Activated CD8-positive, alpha-beta memory T cell treated with anti-CD3 and anti-CD28 coated beads for 4 hours (primary cell): ENCODE data around the gene TMEM198.

Experiments
- DNase-seq, 2 donors: peaks; one replicate each; pipeline ENCODE4 v3.0.0-alpha.2; 2020; ENCODE audit warnings: low read depth in 2 of 2

TMEM198 gene

GRCh38 chr2:219578811-219579613 is 35.2 kb downstream of the TMEM198 start:
- DNase-seq: no peak

- no peak for DNase-seq
These were observed 37.5 kb downstream of the TMEM198 start for GRCh38 chr2:219581346-219581745.

GRCh38 chr2:219591091-219591490 is 47.3 kb downstream of the TMEM198 start:
- DNase-seq: no peak

- DNase-seq: no peak
These were observed 48.9 kb downstream of the TMEM198 start for GRCh38 chr2:219592736-219593135.

- DNase-seq: no peak
These were observed 49.3 kb downstream of the TMEM198 start for GRCh38 chr2:219593154-219593553.

GRCh38 chr2:219595256-219595655 is 51.4 kb downstream of the TMEM198 start:
- DNase-seq: no peak

- DNase-seq: no peak
These were observed 53.2 kb downstream of the TMEM198 start for GRCh38 chr2:219596954-219597551.

GRCh38 chr2:219597552-219598307 is 53.9 kb downstream of the TMEM198 start, which contains the start of gene STK11IP:
Gene STK11IP (plus strand): TSS chr2:219597857. CDS start chr2:219598120, 263 bp downstream.
- DNase-seq: peak; percentile 81 to 82

- no peak for DNase-seq
These were observed 54.7 kb downstream of the TMEM198 start for GRCh38 chr2:219598308-219599078.
